HG03378 (cell line): ENCODE data around the gene CSNK1G3.

Source experiments
- ATAC-seq: cut with Tn5 transposase; IDR thresholded peaks from one replicate; pipeline ENCODE4 v1.9.1; 2021; ENCODE audit warnings: mild to moderate bottlenecking, moderate library complexity; ENCODE audit not compliant: unreplicated experiment

Gene CSNK1G3

GRCh38 chr5:123557907-123558306 is 45.9 kb downstream of the CSNK1G3 start:
- ATAC-seq = no peak

GRCh38 chr5:123558762-123559433 is 46.9 kb downstream of the CSNK1G3 start:
- ATAC-seq = no peak

- ATAC-seq = no peak
Measured at GRCh38 chr5:123559434-123559775, 47.4 kb downstream of the CSNK1G3 start.

GRCh38 chr5:123561230-123561629 is 49.3 kb downstream of the CSNK1G3 start:
- ATAC-seq = no peak

GRCh38 chr5:123571927-123572326 is 60.0 kb downstream of the CSNK1G3 start:
- ATAC-seq = peak; percentile 78

- ATAC-seq = no peak
Measured at GRCh38 chr5:123578390-123578789, 66.4 kb downstream of the CSNK1G3 start.

GRCh38 chr5:123579410-123579809 is 67.4 kb downstream of the CSNK1G3 start:
- no peak for ATAC-seq

- no peak for ATAC-seq
Measured at GRCh38 chr5:123582550-123583285, 70.7 kb downstream of the CSNK1G3 start.

- no peak for ATAC-seq
Measured at GRCh38 chr5:123585871-123586270, 73.9 kb downstream of the CSNK1G3 start.

GRCh38 chr5:123594434-123594833 is 82.5 kb downstream of the CSNK1G3 start:
- ATAC-seq = no peak

GRCh38 chr5:123597018-123597417 is 85.0 kb downstream of the CSNK1G3 start:
- no peak for ATAC-seq

GRCh38 chr5:123598028-123598689 is 86.2 kb downstream of the CSNK1G3 start:
- ATAC-seq = peak; percentile 44

GRCh38 chr5:123599171-123599570 is 87.2 kb downstream of the CSNK1G3 start:
- ATAC-seq = no peak

GRCh38 chr5:123601610-123602009 is 89.6 kb downstream of the CSNK1G3 start:
- ATAC-seq = no peak

- peak; percentile 68 for ATAC-seq
Measured at GRCh38 chr5:123605822-123606221, 93.8 kb downstream of the CSNK1G3 start.

GRCh38 chr5:123610209-123610608 is 98.2 kb downstream of the CSNK1G3 start:
- ATAC-seq = no peak

- ATAC-seq = peak; percentile 73
Measured at GRCh38 chr5:123610665-123611405, 98.9 kb downstream of the CSNK1G3 start.

GRCh38 chr5:123611406-123611709 is 99.4 kb downstream of the CSNK1G3 start:
- ATAC-seq = peak; percentile 13

GRCh38 chr5:123617561-123617960 is 105.6 kb downstream of the CSNK1G3 start:
- no peak for ATAC-seq

GRCh38 chr5:123626051-123626450 is 114.1 kb downstream of the CSNK1G3 start:
- ATAC-seq = no peak

- ATAC-seq = no peak
Measured at GRCh38 chr5:123628860-123629544, 117.0 kb downstream of the CSNK1G3 start.
